Mesendoderm (in vitro differentiated cells): Measurements from ENCODE around the gene MFNG. TPM values are rescaled to one million over a fixed set of nuclear protein-coding genes. Genes with fewer than 3 reads are reported as not detected.
A peak's percentile ranks its signal among the peaks of the same experiment; 100 is the strongest.

Source experiments
- DNase-seq: peaks from one replicate; pipeline ENCODE4 v3.0.0; 2013
- H2AK5ac ChIP-seq: 2 replicates; pipeline ENCODE4 v1.6.1; 2013; ENCODE audit warnings: low read length, inconsistent platforms
- H2BK120ac ChIP-seq: 2 replicates; pipeline ENCODE4 v1.6.1; 2013; ENCODE audit warnings: low read depth, mild to moderate bottlenecking, low read length, moderate library complexity, mixed read lengths
- H2BK15ac ChIP-seq: replicated peaks from 2 replicates; pipeline ENCODE4 v1.6.1; 2013; ENCODE audit warnings: low read depth, mild to moderate bottlenecking, moderate library complexity
- H2BK5ac ChIP-seq: 2 replicates; pipeline ENCODE4 v1.6.1; 2013; ENCODE audit warnings: low read length, inconsistent platforms
- H3K18ac ChIP-seq: 2 replicates; pipeline ENCODE4 v1.6.1; 2013; ENCODE audit warnings: mild to moderate bottlenecking, low read length, mixed read lengths
- H3K23ac ChIP-seq: one replicate; pipeline ENCODE4 v1.6.1; 2013; ENCODE audit warnings: low read length
- H3K27ac ChIP-seq: 2 replicates; pipeline ENCODE4 v1.5.1; 2013; ENCODE audit warnings: low read depth, mild to moderate bottlenecking, inconsistent platforms, low read length, moderate library complexity
- H3K27me3 ChIP-seq: 2 replicates; pipeline ENCODE4 v1.6.1; 2013; ENCODE audit warnings: low read length, control low read depth, mild to moderate bottlenecking, inconsistent platforms; ENCODE audit not compliant: insufficient read depth, poor library complexity
- H3K36me3 ChIP-seq: 2 replicates; pipeline ENCODE4 v1.6.1; 2013; ENCODE audit warnings: low read length, inconsistent platforms; ENCODE audit not compliant: control insufficient read depth, insufficient read depth
- H3K4ac ChIP-seq: one replicate; pipeline ENCODE4 v1.6.1; 2013; ENCODE audit warnings: low read depth, mild to moderate bottlenecking, low read length, moderate library complexity
- H3K4me1 ChIP-seq: 2 replicates; pipeline ENCODE4 v1.6.1; 2013; ENCODE audit warnings: low read depth, low read length, inconsistent platforms; ENCODE audit not compliant: control insufficient read depth
- H3K4me2 ChIP-seq: 2 replicates; pipeline ENCODE4 v1.6.1; 2013; ENCODE audit warnings: low read length
- H3K4me3 ChIP-seq: 2 replicates; pipeline ENCODE4 v1.5.1; 2013; ENCODE audit warnings: mild to moderate bottlenecking, low read length
- H3K56ac ChIP-seq: one replicate; pipeline ENCODE4 v1.6.1; 2013; ENCODE audit warnings: low read length
- H3K79me1 ChIP-seq: 2 replicates; pipeline ENCODE4 v1.6.1; 2013; ENCODE audit warnings: low read length, inconsistent platforms
- H3K79me2 ChIP-seq: 2 replicates; pipeline ENCODE4 v1.6.1; 2013; ENCODE audit warnings: mild to moderate bottlenecking, low read length; ENCODE audit not compliant: control insufficient read depth, insufficient read depth
- H3K9ac ChIP-seq: 2 replicates; pipeline ENCODE4 v1.6.1; 2013; ENCODE audit warnings: low read length, inconsistent platforms
- H4K5ac ChIP-seq: one replicate; pipeline ENCODE4 v1.6.1; 2013; ENCODE audit warnings: low read length
- H4K8ac ChIP-seq: one replicate; pipeline ENCODE4 v1.6.1; 2013; ENCODE audit warnings: low read depth, mild to moderate bottlenecking, control low read depth, low read length, moderate library complexity
- WGBS: extraction: QIAGEN DNeasy Blood & Tissue Kit; methylation state at CpG from one replicate; pipeline ENCODE4 v1.1.7; 2013; ENCODE audit warnings: low lambda C conversion rate, missing lambda C conversion rate; ENCODE audit not compliant: insufficient coverage; ENCODE audit errors: extremely low coverage; 5-methylcytosine and 5-hydroxymethylcytosine counted together
- polyA plus RNA-seq, 2 experiments: library from polyadenylated mRNA; stranded (reverse); fragments of 200-250 nt; gene quantifications; one replicate each; pipeline ENCODE4 v1.2.3, GENCODE V29; 2013

The MFNG gene
- polyA plus RNA-seq (2013, experiment 1 of 2): 0.48 TPM
- 0.77 TPM for polyA plus RNA-seq (2013, experiment 2 of 2)

GRCh38 chr22:37486224-37486845 is at the start of gene MFNG:
Gene MFNG (minus strand): TSS chr22:37486384. CDS start chr22:37486177, 207 bp downstream.
- H3K79me1 ChIP-seq: no peaks in the 10 kb centered on the region
- no peak within 1 kb of the TSS for H2AK5ac ChIP-seq
- H4K5ac ChIP-seq: no peak within 1 kb of the TSS
- peak within 1 kb of the TSS; percentile 44 for H3K4me2 ChIP-seq
- DNase-seq: peak; percentile 60
- no peaks in the 10 kb centered on the region for H3K27me3 ChIP-seq
- no peak within 1 kb of the TSS for H3K4ac ChIP-seq
- H3K9ac ChIP-seq: no peak within 1 kb of the TSS
- no peak within 1 kb of the TSS for H3K27ac ChIP-seq
- H3K56ac ChIP-seq: peak within 1 kb of the TSS; percentile 56
- peaks cover 2% of the 10 kb centered on the region for H3K4me1 ChIP-seq
- no peak within 1 kb of the TSS for H2BK5ac ChIP-seq
- H3K36me3 ChIP-seq: no peaks in the 10 kb centered on the region
- H4K8ac ChIP-seq: no peak within 1 kb of the TSS
- no peak within 1 kb of the TSS for H3K4me3 ChIP-seq
- WGBS: no CpG with 5 or more reads among the region's 24 CpGs
- no peak within 1 kb of the TSS for H2BK15ac ChIP-seq
- no peaks in the 10 kb centered on the region for H3K79me2 ChIP-seq
- H3K18ac ChIP-seq: no peak within 1 kb of the TSS
- peak within 1 kb of the TSS; percentile 66 for H3K23ac ChIP-seq
- H2BK120ac ChIP-seq: no peak within 1 kb of the TSS

GRCh38 chr22:37535159-37535558 is 49.0 kb upstream of the MFNG start:
- Histone ChIP-seq H3K56ac (no peak overlapping the region), H2AK5ac (no peak overlapping the region), H3K27me3 (no peaks in the 10 kb centered on the region), H3K9ac (no peak overlapping the region), H3K23ac (no peak overlapping the region), H4K5ac (no peak overlapping the region), H3K4me2 (no peak overlapping the region), H2BK15ac (no peak overlapping the region), H3K36me3 (no peaks in the 10 kb centered on the region), H3K79me2 (no peaks in the 10 kb centered on the region), H3K79me1 (no peaks in the 10 kb centered on the region), H3K4me3 (no peak overlapping the region), H2BK5ac (no peak overlapping the region), H3K18ac (no peak overlapping the region), H3K27ac (no peak overlapping the region), H2BK120ac (no peak overlapping the region), H3K4me1 (no peaks in the 10 kb centered on the region), H4K8ac (no peak overlapping the region), H3K4ac (no peak overlapping the region)
- WGBS: no CpG with 5 or more reads among the region's 6 CpGs
- no peak for DNase-seq

GRCh38 chr22:37534445-37534844 is 48.3 kb upstream of the MFNG start:
- no CpG with 5 or more reads among the region's 3 CpGs for WGBS
- H3K4me2 ChIP-seq: no peak overlapping the region
- H3K4me3 ChIP-seq: no peak overlapping the region

GRCh38 chr22:37533995-37534394 is 47.8 kb upstream of the MFNG start:
- H3K27ac ChIP-seq: no peak overlapping the region
- no peak overlapping the region for H3K9ac ChIP-seq
- H2BK15ac ChIP-seq: no peak overlapping the region
- H3K56ac ChIP-seq: no peak overlapping the region
- H3K18ac ChIP-seq: no peak overlapping the region
- no peak overlapping the region for H4K8ac ChIP-seq
- no peaks in the 10 kb centered on the region for H3K27me3 ChIP-seq
- H3K79me2 ChIP-seq: no peaks in the 10 kb centered on the region
- no peak overlapping the region for H3K4me3 ChIP-seq
- H4K5ac ChIP-seq: no peak overlapping the region
- H3K79me1 ChIP-seq: no peaks in the 10 kb centered on the region
- H3K36me3 ChIP-seq: no peaks in the 10 kb centered on the region
- no peak for DNase-seq
- no peaks in the 10 kb centered on the region for H3K4me1 ChIP-seq
- no peak overlapping the region for H3K23ac ChIP-seq
- no peak overlapping the region for H2BK5ac ChIP-seq
- H2AK5ac ChIP-seq: no peak overlapping the region
- WGBS: no CpG with 5 or more reads among the region's 9 CpGs
- H3K4ac ChIP-seq: no peak overlapping the region
- H3K4me2 ChIP-seq: no peak overlapping the region
- no peak overlapping the region for H2BK120ac ChIP-seq

More at GRCh38 chr22:37534445-37534844, 48.3 kb upstream of the MFNG start:
- Histone ChIP-seq H2BK5ac (no peak overlapping the region), H3K4ac (no peak overlapping the region), H3K9ac (no peak overlapping the region), H3K79me1 (no peaks in the 10 kb centered on the region), H3K79me2 (no peaks in the 10 kb centered on the region), H3K23ac (no peak overlapping the region), H2BK120ac (no peak overlapping the region), H2BK15ac (no peak overlapping the region), H3K4me1 (no peaks in the 10 kb centered on the region), H4K8ac (no peak overlapping the region), H3K56ac (no peak overlapping the region), H2AK5ac (no peak overlapping the region), H3K18ac (no peak overlapping the region), H4K5ac (no peak overlapping the region), H3K27me3 (no peaks in the 10 kb centered on the region), H3K27ac (no peak overlapping the region), H3K36me3 (no peaks in the 10 kb centered on the region)
- no peak for DNase-seq

- H3K79me1 ChIP-seq: no peaks in the 10 kb centered on the region
- H3K79me2 ChIP-seq: no peaks in the 10 kb centered on the region
- no peak overlapping the region for H3K9ac ChIP-seq
- no peak overlapping the region for H3K4me2 ChIP-seq
- no peak overlapping the region for H2BK15ac ChIP-seq
- no CpG with 5 or more reads among the region's 2 CpGs for WGBS
- H3K27me3 ChIP-seq: no peaks in the 10 kb centered on the region
- H2BK120ac ChIP-seq: no peak overlapping the region
- no peak for DNase-seq
- no peaks in the 10 kb centered on the region for H3K36me3 ChIP-seq
- no peak overlapping the region for H4K5ac ChIP-seq
- H3K23ac ChIP-seq: no peak overlapping the region
- H3K4me1 ChIP-seq: no peaks in the 10 kb centered on the region
- no peak overlapping the region for H3K4me3 ChIP-seq
- no peak overlapping the region for H3K4ac ChIP-seq
- H3K56ac ChIP-seq: no peak overlapping the region
- no peak overlapping the region for H3K27ac ChIP-seq
- H3K18ac ChIP-seq: no peak overlapping the region
- H4K8ac ChIP-seq: no peak overlapping the region
- no peak overlapping the region for H2BK5ac ChIP-seq
- H2AK5ac ChIP-seq: no peak overlapping the region
Measured at GRCh38 chr22:37529652-37530345, 43.6 kb upstream of the MFNG start.
